GM19035 (cell line): ENCODE measurements around the gene NAV3.
A peak's percentile ranks its signal among the peaks of the same experiment; 100 is the strongest.
"Not testable (repeated sequence)": the region's sequence is repeated elsewhere in the genome, so short reads cannot be mapped to it uniquely, and the experiment has no call there.

ENCODE experiments used
- ATAC-seq: cut with Tn5 transposase; IDR thresholded peaks from one replicate; pipeline ENCODE4 v1.9.1; 2021; ENCODE audit not compliant: unreplicated experiment

The NAV3 gene

DNA sequence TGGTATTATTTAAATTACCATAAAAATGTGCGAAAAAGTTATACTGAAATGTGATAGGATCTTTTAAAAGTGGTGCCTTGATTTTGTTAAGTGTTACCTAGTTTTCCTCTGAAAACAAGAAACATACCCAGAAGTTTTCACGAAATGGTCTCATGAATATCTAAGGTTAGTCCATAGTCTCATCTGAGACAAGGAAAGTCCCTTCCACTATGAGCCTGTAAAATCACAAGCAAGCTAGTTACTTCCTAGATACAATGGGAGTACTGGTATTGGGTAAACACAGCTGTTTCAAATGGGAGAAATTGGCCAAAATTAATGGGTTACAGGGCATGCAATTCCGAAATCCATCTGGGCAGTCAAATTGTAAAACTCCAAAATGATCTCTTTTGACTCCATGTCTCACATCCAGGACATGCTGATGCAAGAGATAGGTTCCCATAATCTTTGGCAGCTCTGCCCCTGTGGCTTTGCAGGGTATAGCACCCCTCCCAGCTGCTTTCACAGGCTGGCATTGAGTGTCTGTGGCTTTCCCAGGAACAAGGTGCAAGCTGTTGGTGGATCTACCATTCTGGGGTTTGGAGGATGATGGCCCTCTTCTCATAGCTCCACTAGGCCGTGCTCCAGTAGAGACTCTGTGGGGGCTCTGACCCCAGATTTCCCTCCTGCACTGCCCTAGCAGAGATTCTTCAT is 271.4 kb downstream of the NAV3 start:
- no peak for ATAC-seq

- not testable (repeated sequence) for ATAC-seq
Observed at GRCh38 chr12:78102801-78103200, 272.1 kb downstream of the NAV3 start.

DNA sequence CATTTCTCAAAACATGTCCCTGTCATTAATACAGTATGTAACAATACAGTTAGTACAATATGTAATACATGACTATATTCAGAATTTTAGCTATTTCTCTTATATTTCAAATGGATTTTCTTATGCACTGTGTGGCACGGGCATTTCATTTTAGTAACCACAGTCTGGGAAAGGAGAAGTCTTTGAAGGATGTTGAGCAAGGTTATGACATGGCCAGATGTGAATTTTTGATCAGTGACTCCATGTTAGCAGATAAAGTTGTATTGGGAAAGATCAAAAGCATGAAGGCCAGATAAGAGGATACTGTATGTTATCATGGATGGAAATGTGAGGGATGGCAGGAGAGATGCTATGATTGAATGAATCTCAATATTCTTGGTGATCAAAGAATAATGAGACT is 285.2 kb downstream of the NAV3 start:
- no peak for ATAC-seq

GRCh38 chr12:78118036-78118435 is 287.3 kb downstream of the NAV3 start:
- ATAC-seq, result no peak

GRCh38 chr12:78118486-78118885 is 287.8 kb downstream of the NAV3 start:
- no peak for ATAC-seq

GRCh38 chr12:78119351-78119918 is 288.7 kb downstream of the NAV3 start:
- ATAC-seq, result no peak

DNA sequence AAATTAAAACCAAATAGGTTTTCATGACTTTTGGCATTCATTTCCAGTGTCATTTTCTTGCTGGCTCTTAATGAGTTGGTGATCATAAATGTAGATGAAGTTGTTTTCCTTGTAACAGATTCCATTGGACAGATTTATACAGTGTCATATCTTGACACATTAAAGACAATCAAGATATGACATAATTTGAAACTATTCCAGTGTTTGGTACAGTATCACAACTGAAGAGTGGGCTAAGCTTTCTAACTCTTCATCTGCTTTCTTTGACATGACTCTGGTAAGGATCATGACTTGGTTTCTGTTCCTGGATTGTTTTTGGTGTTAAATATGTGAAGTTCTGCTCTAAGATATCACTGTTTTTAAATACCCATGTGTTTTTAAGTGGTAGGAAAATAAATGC is 289.6 kb downstream of the NAV3 start:
- no peak for ATAC-seq

- no peak for ATAC-seq
Observed at GRCh38 chr12:78120866-78121560, 290.3 kb downstream of the NAV3 start.

- no peak for ATAC-seq
Observed at GRCh38 chr12:78121969-78122610, 291.4 kb downstream of the NAV3 start.

GRCh38 chr12:78128211-78128610 is 297.5 kb downstream of the NAV3 start:
- no peak for ATAC-seq

GRCh38 chr12:78143717-78144116 is 313.0 kb downstream of the NAV3 start:
- ATAC-seq, result no peak

- ATAC-seq, result no peak
Observed at GRCh38 chr12:78145398-78145797, 314.7 kb downstream of the NAV3 start.

DNA sequence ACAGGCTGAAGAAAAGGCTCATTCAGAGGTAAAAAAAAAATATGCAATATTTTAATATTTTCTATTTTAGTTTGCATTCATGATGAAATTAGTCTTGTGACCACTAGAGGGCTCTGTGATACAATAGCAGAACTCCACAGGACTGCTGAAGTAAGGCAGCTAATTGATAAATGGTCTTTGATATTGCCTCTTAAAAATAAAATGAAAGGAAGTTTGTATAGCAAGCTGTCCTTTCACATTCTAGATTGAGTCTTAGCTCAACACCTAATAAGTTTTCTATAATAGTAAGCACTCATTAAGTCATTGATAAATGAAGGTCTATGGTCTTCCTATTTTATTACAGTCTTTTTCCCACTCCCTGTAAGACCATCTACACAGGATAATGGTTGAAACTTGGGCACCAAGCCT is 315.7 kb downstream of the NAV3 start:
- peak; percentile 88 for ATAC-seq

- no peak for ATAC-seq
Observed at GRCh38 chr12:78149459-78149858, 318.8 kb downstream of the NAV3 start.

- ATAC-seq, result no peak
Observed at GRCh38 chr12:78155546-78155945, 324.9 kb downstream of the NAV3 start.

- ATAC-seq, result no peak
Observed at GRCh38 chr12:78156751-78157150, 326.1 kb downstream of the NAV3 start.

GRCh38 chr12:78157199-78157598 is 326.5 kb downstream of the NAV3 start:
- no peak for ATAC-seq

DNA sequence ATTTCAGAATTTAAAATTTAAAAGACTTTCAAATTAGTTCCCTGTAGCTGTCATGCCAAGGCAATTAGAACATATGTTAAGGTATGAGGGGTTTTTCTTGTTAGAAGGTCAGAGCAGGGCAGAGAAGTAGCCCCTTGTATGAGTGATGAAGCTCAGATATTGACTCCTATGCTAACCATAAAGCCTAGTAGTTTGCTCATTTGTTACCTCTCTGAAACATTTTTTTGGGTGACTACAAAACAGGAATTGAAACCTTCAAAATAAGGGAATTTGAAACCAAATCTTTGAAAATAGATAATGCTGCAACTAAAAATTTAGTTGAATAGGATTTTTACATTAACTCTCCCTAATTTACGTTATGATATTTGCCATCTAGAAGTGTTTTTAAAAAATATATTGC is 333.5 kb downstream of the NAV3 start:
- ATAC-seq, result no peak

DNA sequence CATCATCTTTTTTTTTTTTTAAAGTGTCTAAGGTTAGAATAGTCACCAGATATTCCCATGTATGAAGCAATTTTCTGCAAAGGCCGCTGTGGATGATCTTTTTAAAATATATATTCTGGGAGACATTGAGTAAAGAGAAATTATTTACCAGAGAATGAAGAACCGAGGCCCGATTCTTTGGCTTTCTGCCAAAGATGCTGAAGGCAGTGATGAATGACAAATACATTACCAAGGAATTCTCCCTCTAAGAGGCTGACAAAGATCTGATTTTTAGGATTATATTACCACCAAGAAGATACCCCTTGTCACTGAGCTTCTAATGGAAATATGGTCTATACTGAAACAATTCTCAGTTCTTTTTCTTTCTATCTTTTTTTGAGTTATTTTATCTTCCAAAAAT is 336.8 kb downstream of the NAV3 start:
- no peak for ATAC-seq

- no peak for ATAC-seq
Observed at GRCh38 chr12:78171061-78171460, 340.4 kb downstream of the NAV3 start.

DNA sequence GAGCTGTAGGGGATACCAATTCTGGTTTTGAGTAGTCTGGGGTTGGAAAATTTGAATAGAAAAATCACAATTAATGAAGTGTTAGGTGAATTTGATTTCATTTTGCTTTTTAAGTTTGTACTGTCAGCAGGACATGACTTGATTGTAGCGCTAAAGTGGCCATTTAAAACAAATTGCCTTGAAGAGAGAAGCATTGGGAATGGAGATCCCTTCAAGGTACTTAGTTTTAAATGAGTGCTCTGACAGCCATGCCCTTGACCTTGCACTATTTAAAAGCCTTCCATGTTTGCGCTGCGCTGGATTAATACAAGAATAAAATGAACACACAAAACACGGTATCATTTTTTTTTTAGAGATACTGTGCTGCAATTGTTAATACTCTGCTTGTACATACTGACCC is 345.9 kb downstream of the NAV3 start:
- no peak for ATAC-seq

- peak; percentile 63 for ATAC-seq
Observed at GRCh38 chr12:78177298-78177697, 346.6 kb downstream of the NAV3 start.
